ENCODE data around the gene CNKSR1. TPM values are rescaled to one million over a fixed set of nuclear protein-coding genes. Genes with fewer than 3 reads are reported as not detected.

CNKSR1 gene
- total RNA-seq = 1 to 10 TPM; 2.4 to 3.6 TPM
- under 1 TPM in 1 of 3 donors, not detected in 2; 0.68 TPM for polyA plus RNA-seq
- 0.49 to 8.2 (median 1.9) reads per million in 6 experiments for total RNA-seq

GRCh38 chr1:26177182-26177684 is at the start of gene CNKSR1:
CNKSR1 (plus strand) TSS chr1:26177491; CDS start chr1:26177548, 57 bp downstream.
- ATAC-seq (peak in 1 of 2 donors; percentile 52), DNase-seq (no peak)
- Mint-ChIP-seq H3K9me3 (no peaks in the 10 kb centered on the region), H3K36me3 (peaks cover 0 to 2% (median 0%) of the 10 kb centered on the region in 3 donors), H3K4me1 (peaks cover 0 to 3% (median 0%) of the 10 kb centered on the region in 4 donors), H3K27me3 (no peaks in the 10 kb centered on the region), H3K27ac (peak within 1 kb of the TSS in 2 of 10 donors; percentile 25 to 62), H3K4me3 (peak within 1 kb of the TSS in 3 of 10 donors; percentile 28 to 45 (median 44))
- POLR2A ChIA-PET = no interaction called here

GRCh38 chr1:26129778-26130177 is 47.5 kb upstream of the CNKSR1 start:
- Mint-ChIP-seq H3K4me3 (no peak overlapping the region), H3K4me1 (peaks cover 13 to 39% (median 30%) of the 10 kb centered on the region in 4 donors), H3K36me3 (no peaks in the 10 kb centered on the region), H3K27me3 (peaks cover 0 to 1% (median 0%) of the 10 kb centered on the region in 5 donors), H3K9me3 (no peaks in the 10 kb centered on the region), H3K27ac (no peak overlapping the region)
- no peak for DNase-seq
- POLR2A ChIA-PET = interaction anchor here (0.7 to 1.5 kb wide), 4 partner anchors 16 to 43 kb away, joined by 3 to 6 read pairs (median 4); no protein-coding TSS in a partner anchor
- no peak for ATAC-seq

GRCh38 chr1:26130695-26131094 is 46.6 kb upstream of the CNKSR1 start:
- Mint-ChIP-seq H3K4me1 (peaks cover 13 to 31% (median 29%) of the 10 kb centered on the region in 4 donors), H3K4me3 (no peak overlapping the region), H3K9me3 (no peaks in the 10 kb centered on the region), H3K27ac (peak overlapping the region in 1 of 10 donors; percentile 43), H3K36me3 (no peaks in the 10 kb centered on the region), H3K27me3 (peaks cover 0 to 1% (median 0%) of the 10 kb centered on the region in 5 donors)
- no peak for DNase-seq
- POLR2A ChIA-PET = interaction anchor here (0.6 to 1.5 kb wide), 2 partner anchors 15 to 263 kb away, joined by 3 to 6 read pairs; no protein-coding TSS in a partner anchor
- no peak for ATAC-seq

GRCh38 chr1:26132128-26132833 is 45.0 kb upstream of the CNKSR1 start:
- POLR2A ChIA-PET = interaction anchor here (0.9 kb wide), 1 partner anchor 9 kb away, joined by 3 read pairs; no protein-coding TSS in a partner anchor
- Mint-ChIP-seq H3K27me3 (peaks cover 0 to 1% (median 0%) of the 10 kb centered on the region in 5 donors), H3K4me3 (no peak overlapping the region), H3K9me3 (no peaks in the 10 kb centered on the region), H3K36me3 (no peaks in the 10 kb centered on the region), H3K4me1 (peaks cover 8 to 16% (median 15%) of the 10 kb centered on the region in 4 donors), H3K27ac (no peak overlapping the region)
- DNase-seq = no peak
- ATAC-seq = no peak

GRCh38 chr1:26132834-26133167 is 44.5 kb upstream of the CNKSR1 start:
- Mint-ChIP-seq H3K36me3 (no peaks in the 10 kb centered on the region), H3K27ac (peak overlapping the region in 1 of 10 donors; percentile 46), H3K27me3 (peaks cover 0 to 1% (median 0%) of the 10 kb centered on the region in 5 donors), H3K4me3 (no peak overlapping the region), H3K9me3 (no peaks in the 10 kb centered on the region), H3K4me1 (peaks cover 5 to 11% (median 10%) of the 10 kb centered on the region in 4 donors)
- DNase-seq (no peak), ATAC-seq (no peak)
- POLR2A ChIA-PET = interaction anchor here (0.9 kb wide), 1 partner anchor 10 kb away, joined by 3 read pairs; no protein-coding TSS in a partner anchor

GRCh38 chr1:26134466-26134865 is 42.8 kb upstream of the CNKSR1 start:
- no peak overlapping the region for H3K27ac Mint-ChIP-seq

GRCh38 chr1:26138974-26139558 is 38.2 kb upstream of the CNKSR1 start:
- Mint-ChIP-seq H3K27me3 (no peaks in the 10 kb centered on the region), H3K27ac (peak overlapping the region in 9 of 10 donors; percentile 20 to 88 (median 72)), H3K36me3 (no peaks in the 10 kb centered on the region), H3K4me3 (peak overlapping the region in 7 of 10 donors; percentile 8 to 61 (median 39)), H3K9me3 (no peaks in the 10 kb centered on the region), H3K4me1 (peaks cover 7 to 16% (median 13%) of the 10 kb centered on the region in 4 donors)
- DNase-seq (peak in 3 of 10 donors; percentile 17 to 41 (median 35)), ATAC-seq (peak; percentile 73 to 89)
- POLR2A ChIA-PET = interaction anchor here (0.7 to 2.9 kb wide), 9 partner anchors 11 to 1095 kb away, joined by 3 to 22 read pairs (median 5); partner anchors contain the start of gene PDIK1L

More at GRCh38 chr1:26134466-26134865, 42.8 kb upstream of the CNKSR1 start:
- H3K4me3 Mint-ChIP-seq = no peak overlapping the region
- no peak for ATAC-seq
- DNase-seq = no peak
- no peaks in the 10 kb centered on the region for H3K36me3 Mint-ChIP-seq
- H3K9me3 Mint-ChIP-seq = no peaks in the 10 kb centered on the region
- H3K27me3 Mint-ChIP-seq = peaks cover 0 to 1% (median 0%) of the 10 kb centered on the region in 5 donors
- POLR2A ChIA-PET = no interaction called here
- peaks cover 5 to 12% (median 10%) of the 10 kb centered on the region in 4 donors for H3K4me1 Mint-ChIP-seq

GRCh38 chr1:26142159-26142558 is 35.1 kb upstream of the CNKSR1 start:
- no peaks in the 10 kb centered on the region for H3K36me3 Mint-ChIP-seq
- ATAC-seq (no peak), DNase-seq (no peak)
- peaks cover 0 to 2% (median 0%) of the 10 kb centered on the region in 5 donors for H3K27me3 Mint-ChIP-seq
- POLR2A ChIA-PET = interaction anchor here (0.8 to 1.2 kb wide), 2 partner anchors 16 to 32 kb away, joined by 3 to 4 read pairs; no protein-coding TSS in a partner anchor
- H3K27ac Mint-ChIP-seq = no peak overlapping the region
- no peaks in the 10 kb centered on the region for H3K9me3 Mint-ChIP-seq
- peaks cover 10 to 22% (median 18%) of the 10 kb centered on the region in 4 donors for H3K4me1 Mint-ChIP-seq
- no peak overlapping the region for H3K4me3 Mint-ChIP-seq

GRCh38 chr1:26145041-26145959 is 32.0 kb upstream of the CNKSR1 start:
- Mint-ChIP-seq H3K4me3 (peak overlapping the region in 2 of 10 donors; percentile 51 to 65), H3K4me1 (peaks cover 2 to 6% (median 5%) of the 10 kb centered on the region in 4 donors), H3K36me3 (no peaks in the 10 kb centered on the region), H3K9me3 (no peaks in the 10 kb centered on the region), H3K27ac (peak overlapping the region in 1 of 10 donors; percentile 72), H3K27me3 (peaks cover 0 to 3% (median 0%) of the 10 kb centered on the region in 5 donors)
- POLR2A ChIA-PET = interaction anchor here (0.6 to 2.7 kb wide), 9 partner anchors 15 to 219 kb away, joined by 3 to 17 read pairs (median 7); no protein-coding TSS in a partner anchor
- DNase-seq (peak; percentile 54 to 86 (median 71)), ATAC-seq (peak; percentile 84 to 97)

GRCh38 chr1:26145960-26146294 is 31.4 kb upstream of the CNKSR1 start:
- Mint-ChIP-seq H3K27ac (no peak overlapping the region), H3K36me3 (no peaks in the 10 kb centered on the region), H3K4me1 (peaks cover 2 to 6% (median 5%) of the 10 kb centered on the region in 4 donors), H3K4me3 (no peak overlapping the region), H3K27me3 (peaks cover 0 to 3% (median 0%) of the 10 kb centered on the region in 5 donors), H3K9me3 (no peaks in the 10 kb centered on the region)
- DNase-seq = no peak
- POLR2A ChIA-PET = interaction anchor here (0.6 to 2.7 kb wide), 8 partner anchors 15 to 218 kb away, joined by 3 to 17 read pairs (median 8); no protein-coding TSS in a partner anchor
- no peak for ATAC-seq

- H3K27me3 Mint-ChIP-seq = peaks cover 0 to 5% (median 0%) of the 10 kb centered on the region in 5 donors
- POLR2A ChIA-PET = no interaction called here
- H3K4me3 Mint-ChIP-seq = no peak overlapping the region
- no peak for DNase-seq
- peaks cover 2 to 6% (median 5%) of the 10 kb centered on the region in 4 donors for H3K4me1 Mint-ChIP-seq
- H3K36me3 Mint-ChIP-seq = no peaks in the 10 kb centered on the region
- H3K27ac Mint-ChIP-seq = peak overlapping the region in 1 of 10 donors; percentile 0
- no peaks in the 10 kb centered on the region for H3K9me3 Mint-ChIP-seq
- no peak for ATAC-seq
Measured at GRCh38 chr1:26148887-26149286, 28.4 kb upstream of the CNKSR1 start.
